ENCODE data around the gene TP53. TPM values are rescaled to one million over a fixed set of nuclear protein-coding genes. Genes with fewer than 3 reads are reported as not detected.

TP53 gene
- total RNA-seq = 100 to 1,000 TPM; 154 to 182 TPM

- CTCF ChIA-PET = interaction anchor here (0.5 to 3.4 kb wide), 52 partner anchors 9 to 561 kb away, joined by 3 to 33 read pairs (median 4); partner anchors contain the start of genes CD68, CNTROB, CTC1 and DNAH2
- Mint-ChIP-seq H3K36me3 (ENCODE audit: low read depth) (peaks cover 22% of the 10 kb centered on the region), H3K27ac (peak within 1 kb of the TSS; percentile 100), H3K27me3 (no peaks in the 10 kb centered on the region), H3K4me3 (peak within 1 kb of the TSS; percentile 92), H3K9me3 (no peaks in the 10 kb centered on the region), H3K4me1 (peaks cover 48% of the 10 kb centered on the region)
- DNase-seq = peak; percentile 94
- POLR2A ChIA-PET = interaction anchor here (0.6 to 2.8 kb wide), 9 partner anchors 37 to 433 kb away, joined by 3 to 8 read pairs (median 4); partner anchors contain the start of genes ATP1B2, FXR2 and MPDU1
These were observed at the start of gene TP53 for GRCh38 chr17:7687072-7687907. Gene TP53, minus strand, starts transcription at chr17:7687490. Its CDS starts 10,896 bp downstream, at chr17:7676594.

DNA sequence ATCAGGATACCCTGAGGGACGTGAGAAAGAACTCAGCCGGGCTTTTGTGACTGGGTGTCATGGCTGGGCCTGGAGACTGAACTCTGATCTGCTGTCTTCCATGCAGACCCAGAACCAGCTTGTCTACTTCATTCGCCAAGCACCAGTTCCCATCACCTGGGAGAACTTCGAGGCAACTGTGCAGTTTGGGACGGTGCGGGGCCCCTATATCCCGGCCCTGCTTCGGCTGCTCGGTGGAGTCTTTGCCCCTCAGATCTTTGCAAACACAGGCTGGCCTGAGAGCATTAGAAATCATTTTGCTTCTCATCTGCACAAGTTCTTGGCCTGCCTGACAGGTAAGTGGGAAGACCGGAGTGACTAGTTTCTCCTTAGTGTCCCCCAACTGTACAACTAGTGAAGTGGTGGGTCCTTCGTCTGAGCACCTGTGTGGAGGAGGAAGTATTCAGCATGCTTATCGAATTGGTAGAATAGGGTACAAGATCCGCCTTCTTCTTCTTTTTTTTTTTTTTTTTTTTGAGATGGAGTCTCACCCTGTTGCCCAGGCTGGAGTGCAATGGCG, 45.8 kb upstream of the TP53 start:
- Mint-ChIP-seq H3K4me1 (no peaks in the 10 kb centered on the region), H3K4me3 (no peak overlapping the region), H3K27ac (no peak overlapping the region), H3K9me3 (no peaks in the 10 kb centered on the region), H3K27me3 (peaks cover 12% of the 10 kb centered on the region), H3K36me3 (ENCODE audit: low read depth) (no peaks in the 10 kb centered on the region)
- DNase-seq = no peak
- CTCF ChIA-PET = interaction anchor here (0.7 kb wide), 1 partner anchor 13 kb away, joined by 3 read pairs; no protein-coding TSS in a partner anchor
- POLR2A ChIA-PET = no interaction called here

DNA sequence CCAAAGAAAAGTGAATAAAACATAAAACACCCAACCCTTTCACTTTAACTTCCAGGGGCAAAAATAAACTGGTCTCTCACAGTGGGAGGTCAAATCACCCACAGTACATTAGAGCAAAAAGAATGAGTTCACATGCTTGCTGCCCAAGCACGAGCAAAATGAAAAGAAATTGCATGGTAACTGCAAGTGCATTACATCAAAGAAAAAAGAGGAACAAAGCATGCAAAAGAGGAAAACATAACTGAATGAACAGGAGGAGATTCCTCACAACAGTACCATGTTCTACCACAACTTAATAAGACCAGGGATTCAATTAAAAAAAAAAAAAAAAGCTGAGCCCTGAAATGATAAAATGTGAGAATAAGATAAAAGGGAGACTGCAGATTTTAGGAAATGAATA, 42.5 kb upstream of the TP53 start:
- Mint-ChIP-seq H3K4me3 (no peak overlapping the region), H3K36me3 (ENCODE audit: low read depth) (no peaks in the 10 kb centered on the region), H3K27me3 (peaks cover 12% of the 10 kb centered on the region), H3K4me1 (no peaks in the 10 kb centered on the region), H3K9me3 (no peaks in the 10 kb centered on the region), H3K27ac (no peak overlapping the region)
- POLR2A ChIA-PET = no interaction called here
- DNase-seq = no peak
- CTCF ChIA-PET = interaction anchor here (0.6 kb wide), 1 partner anchor 140 kb away, joined by 3 read pairs; the partner anchor contains the start of gene SOX15

- peaks cover 13% of the 10 kb centered on the region for H3K27me3 Mint-ChIP-seq
- H3K36me3 Mint-ChIP-seq (ENCODE audit: low read depth) = no peaks in the 10 kb centered on the region
- ChIA-PET CTCF (interaction anchor here (0.8 kb wide), 1 partner anchor 9 kb away, joined by 3 read pairs; no protein-coding TSS in a partner anchor), POLR2A (no interaction called here)
- H3K4me3 Mint-ChIP-seq = no peak overlapping the region
- no peaks in the 10 kb centered on the region for H3K9me3 Mint-ChIP-seq
- DNase-seq = no peak
- H3K27ac Mint-ChIP-seq = no peak overlapping the region
- H3K4me1 Mint-ChIP-seq = no peaks in the 10 kb centered on the region
These were observed 40.6 kb upstream of the TP53 start for GRCh38 chr17:7727886-7728285.

GRCh38 chr17:7721612-7722011, 34.3 kb upstream of the TP53 start:
- Mint-ChIP-seq H3K4me3 (no peak overlapping the region), H3K27ac (no peak overlapping the region), H3K9me3 (no peaks in the 10 kb centered on the region), H3K36me3 (ENCODE audit: low read depth) (no peaks in the 10 kb centered on the region), H3K4me1 (peaks cover 18% of the 10 kb centered on the region), H3K27me3 (peaks cover 43% of the 10 kb centered on the region)
- ChIA-PET CTCF (interaction anchor here (1.5 kb wide), 1 partner anchor 33 kb away, joined by 3 read pairs; the partner anchor contains the start of gene WRAP53), POLR2A (no interaction called here)
- no peak for DNase-seq

- H3K36me3 Mint-ChIP-seq (ENCODE audit: low read depth) = no peaks in the 10 kb centered on the region
- no peak overlapping the region for H3K27ac Mint-ChIP-seq
- no peak for DNase-seq
- H3K9me3 Mint-ChIP-seq = no peaks in the 10 kb centered on the region
- CTCF ChIA-PET = no interaction called here
- H3K27me3 Mint-ChIP-seq = peaks cover 57% of the 10 kb centered on the region
- POLR2A ChIA-PET = no interaction called here
- peaks cover 20% of the 10 kb centered on the region for H3K4me1 Mint-ChIP-seq
- H3K4me3 Mint-ChIP-seq = no peak overlapping the region
These were observed 32.8 kb upstream of the TP53 start for GRCh38 chr17:7720125-7720524.

- CTCF ChIA-PET = no interaction called here
These were observed 32.4 kb upstream of the TP53 start for GRCh38 chr17:7719661-7720060.

DNA sequence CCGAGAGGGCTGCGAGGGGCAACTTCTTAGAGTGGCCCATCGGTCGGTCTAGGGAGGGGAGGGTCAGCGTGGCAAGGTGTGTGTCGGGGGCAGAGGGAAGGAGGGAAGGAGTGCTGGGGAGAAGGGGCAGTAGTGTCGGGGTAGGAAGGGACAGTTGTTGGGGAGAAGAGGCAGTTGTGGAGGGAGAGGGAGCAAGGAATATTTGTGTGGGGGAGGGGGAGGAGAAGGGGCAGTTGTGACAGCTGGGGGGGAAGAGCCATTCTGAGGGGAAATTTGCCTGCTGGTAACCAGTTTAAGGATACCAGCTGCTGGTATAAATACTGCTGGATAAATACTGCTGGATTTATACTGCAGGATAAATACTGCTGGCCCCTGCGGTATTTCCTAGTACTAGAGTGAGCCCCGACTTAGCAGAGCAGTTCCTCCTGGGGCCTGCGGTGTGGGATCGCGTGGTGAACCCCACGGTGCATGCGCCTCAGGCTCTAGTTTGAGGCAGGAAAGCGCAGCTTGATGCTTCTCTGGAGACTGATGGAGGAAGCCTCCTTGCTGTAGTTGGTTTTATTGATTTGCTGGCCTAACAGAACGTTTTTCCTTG, 30.6 kb upstream of the TP53 start:
- H3K27ac Mint-ChIP-seq = no peak overlapping the region
- H3K27me3 Mint-ChIP-seq = peaks cover 67% of the 10 kb centered on the region
- DNase-seq = peak; percentile 70
- ChIA-PET POLR2A (no interaction called here), CTCF (interaction anchor here (2.7 to 2.8 kb wide), 2 partner anchors 11 to 30 kb away, joined by 9 to 12 read pairs; partner anchors contain the start of genes TP53 and WRAP53)
- no peaks in the 10 kb centered on the region for H3K9me3 Mint-ChIP-seq
- peaks cover 25% of the 10 kb centered on the region for H3K4me1 Mint-ChIP-seq
- H3K36me3 Mint-ChIP-seq (ENCODE audit: low read depth) = no peaks in the 10 kb centered on the region
- peak overlapping the region; percentile 45 for H3K4me3 Mint-ChIP-seq

More at GRCh38 chr17:7719661-7720060, 32.4 kb upstream of the TP53 start:
- no peaks in the 10 kb centered on the region for H3K36me3 Mint-ChIP-seq (ENCODE audit: low read depth)
- H3K27ac Mint-ChIP-seq = no peak overlapping the region
- H3K4me3 Mint-ChIP-seq = no peak overlapping the region
- DNase-seq = no peak
- POLR2A ChIA-PET = no interaction called here
- H3K9me3 Mint-ChIP-seq = no peaks in the 10 kb centered on the region
- H3K4me1 Mint-ChIP-seq = peaks cover 20% of the 10 kb centered on the region
- H3K27me3 Mint-ChIP-seq = peaks cover 59% of the 10 kb centered on the region

DNA sequence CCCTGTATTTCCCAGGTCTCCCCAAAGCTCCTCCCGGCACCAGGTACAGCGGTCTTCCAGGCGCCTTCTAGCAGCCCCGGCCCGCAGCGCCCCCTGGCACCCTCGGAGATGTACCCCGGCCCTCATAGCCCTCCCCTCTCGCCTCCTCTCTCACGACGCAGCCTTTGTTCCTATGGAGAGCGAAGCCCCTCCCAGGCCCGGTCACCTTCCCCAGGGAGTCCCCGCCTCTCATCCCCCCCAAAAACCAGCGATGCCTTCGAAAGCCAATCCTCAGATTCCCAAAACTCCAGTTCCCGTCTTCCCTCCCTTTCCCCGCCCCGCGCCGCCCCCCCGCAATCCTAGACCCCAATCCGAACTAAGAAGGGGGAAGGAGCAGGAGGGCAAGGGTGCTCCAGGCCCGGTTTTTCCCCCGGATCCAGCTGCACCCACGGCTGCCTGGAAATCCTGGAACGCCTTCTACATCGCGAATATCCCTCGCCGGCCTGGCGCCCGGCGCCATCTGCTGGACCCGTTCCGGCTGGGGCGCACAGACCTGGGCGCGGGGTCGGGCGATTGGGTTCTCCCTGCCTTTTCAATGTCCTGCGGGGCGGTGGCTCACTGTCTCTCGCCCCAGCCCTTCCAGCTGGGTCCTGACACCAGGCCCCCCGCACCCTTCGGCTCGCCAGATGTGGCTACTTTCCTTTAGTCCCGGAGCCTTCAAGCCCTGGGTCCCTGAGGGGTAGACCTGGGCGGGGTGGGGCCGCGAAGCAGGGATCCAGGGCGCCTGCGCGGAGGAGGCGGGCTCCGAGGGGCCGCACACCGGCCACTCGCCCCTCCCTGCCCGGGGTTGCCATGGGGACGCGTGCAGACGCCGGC, 29.8 kb upstream of the TP53 start, which contains the start of gene DNAH2:
DNAH2 (plus strand) TSS at position 844 of the 855 bp plus-strand sequence. CDS start 1,991 bp downstream, outside the sequence.
- peaks cover 68% of the 10 kb centered on the region for H3K27me3 Mint-ChIP-seq

GRCh38 chr17:7715936-7716886, 28.9 kb upstream of the TP53 start:
- CTCF ChIA-PET = interaction anchor here (2.7 to 2.8 kb wide), 2 partner anchors 10 to 28 kb away, joined by 9 to 12 read pairs; partner anchors contain the start of genes TP53 and WRAP53
- Mint-ChIP-seq H3K4me3 (peak overlapping the region; percentile 50), H3K9me3 (no peaks in the 10 kb centered on the region), H3K27ac (peak overlapping the region; percentile 54), H3K36me3 (ENCODE audit: low read depth) (no peaks in the 10 kb centered on the region), H3K4me1 (peaks cover 32% of the 10 kb centered on the region), H3K27me3 (peaks cover 73% of the 10 kb centered on the region)
- no peak for DNase-seq
- POLR2A ChIA-PET = no interaction called here

More for the DNA sequence above, 29.8 kb upstream of the TP53 start, which contains the start of gene DNAH2:
- Mint-ChIP-seq H3K27ac (no peak within 1 kb of the TSS), H3K4me3 (peak within 1 kb of the TSS; percentile 72), H3K4me1 (peaks cover 28% of the 10 kb centered on the region), H3K9me3 (no peaks in the 10 kb centered on the region), H3K36me3 (ENCODE audit: low read depth) (no peaks in the 10 kb centered on the region)
- POLR2A ChIA-PET = no interaction called here
- DNase-seq = peak; percentile 44
- CTCF ChIA-PET = interaction anchor here (2.7 to 2.8 kb wide), 2 partner anchors 11 to 29 kb away, joined by 9 to 12 read pairs; partner anchors contain the start of genes TP53 and WRAP53
